Measurements from ENCODE around the gene PRPF6. TPM values are rescaled to one million over a fixed set of nuclear protein-coding genes. Genes with fewer than 3 reads are reported as not detected.

PRPF6 gene
- total RNA-seq, 1 donor from 2014 or later, result 74.7 TPM

- no peak for DNase-seq (ENCODE audit: low spot score)
Observed at GRCh38 chr20:63945921-63946920, 34.7 kb upstream of the PRPF6 start.

- no peak for DNase-seq (ENCODE audit: low spot score)
Observed at GRCh38 chr20:63946986-63947637, 33.8 kb upstream of the PRPF6 start.

- DNase-seq (ENCODE audit: low spot score), result no peak
Observed at GRCh38 chr20:63947638-63948456, 33.1 kb upstream of the PRPF6 start.

GRCh38 chr20:63950701-63951397, 30.1 kb upstream of the PRPF6 start:
- DNase-seq (ENCODE audit: low spot score), result no peak

GRCh38 chr20:63951398-63952209, 29.3 kb upstream of the PRPF6 start:
- DNase-seq (ENCODE audit: low spot score), result no peak

GRCh38 chr20:63952210-63952535, 28.8 kb upstream of the PRPF6 start:
- DNase-seq (ENCODE audit: low spot score), result no peak

- no peak for DNase-seq (ENCODE audit: low spot score)
Observed at GRCh38 chr20:63952769-63953168, 28.2 kb upstream of the PRPF6 start.

GRCh38 chr20:63953764-63954429, 27.0 kb upstream of the PRPF6 start:
- no peak for DNase-seq (ENCODE audit: low spot score)

GRCh38 chr20:63955281-63955826, 25.6 kb upstream of the PRPF6 start:
- DNase-seq (ENCODE audit: low spot score), result no peak

- peak; percentile 95 for DNase-seq (ENCODE audit: low spot score)
Observed at GRCh38 chr20:63955827-63956663, 24.9 kb upstream of the PRPF6 start, which contains the start of gene UCKL1. Gene UCKL1, minus strand, starts transcription at chr20:63956416. Its CDS starts 44 bp downstream, at chr20:63956372.

- no peak for DNase-seq (ENCODE audit: low spot score)
Observed at GRCh38 chr20:63956664-63957003, 24.3 kb upstream of the PRPF6 start.

- peak; percentile 60 for DNase-seq (ENCODE audit: low spot score)
Observed at GRCh38 chr20:63957004-63957689, 23.8 kb upstream of the PRPF6 start.

GRCh38 chr20:63957690-63958441, 23.1 kb upstream of the PRPF6 start:
- DNase-seq (ENCODE audit: low spot score), result no peak

GRCh38 chr20:63958471-63958870, 22.5 kb upstream of the PRPF6 start:
- DNase-seq (ENCODE audit: low spot score), result no peak

GRCh38 chr20:63958964-63959698, 21.8 kb upstream of the PRPF6 start:
- no peak for DNase-seq (ENCODE audit: low spot score)

GRCh38 chr20:63959699-63960075, 21.2 kb upstream of the PRPF6 start:
- DNase-seq (ENCODE audit: low spot score), result no peak

All from mucosa of gallbladder (tissue), 1 donor.